ENCODE measurements around the gene FAAP100.
A peak's percentile ranks its signal among the peaks of the same experiment; 100 is the strongest.
"Not testable (repeated sequence)": the region's sequence is repeated elsewhere in the genome, so short reads cannot be mapped to it uniquely, and the experiment has no call there.

The FAAP100 gene

DNA sequence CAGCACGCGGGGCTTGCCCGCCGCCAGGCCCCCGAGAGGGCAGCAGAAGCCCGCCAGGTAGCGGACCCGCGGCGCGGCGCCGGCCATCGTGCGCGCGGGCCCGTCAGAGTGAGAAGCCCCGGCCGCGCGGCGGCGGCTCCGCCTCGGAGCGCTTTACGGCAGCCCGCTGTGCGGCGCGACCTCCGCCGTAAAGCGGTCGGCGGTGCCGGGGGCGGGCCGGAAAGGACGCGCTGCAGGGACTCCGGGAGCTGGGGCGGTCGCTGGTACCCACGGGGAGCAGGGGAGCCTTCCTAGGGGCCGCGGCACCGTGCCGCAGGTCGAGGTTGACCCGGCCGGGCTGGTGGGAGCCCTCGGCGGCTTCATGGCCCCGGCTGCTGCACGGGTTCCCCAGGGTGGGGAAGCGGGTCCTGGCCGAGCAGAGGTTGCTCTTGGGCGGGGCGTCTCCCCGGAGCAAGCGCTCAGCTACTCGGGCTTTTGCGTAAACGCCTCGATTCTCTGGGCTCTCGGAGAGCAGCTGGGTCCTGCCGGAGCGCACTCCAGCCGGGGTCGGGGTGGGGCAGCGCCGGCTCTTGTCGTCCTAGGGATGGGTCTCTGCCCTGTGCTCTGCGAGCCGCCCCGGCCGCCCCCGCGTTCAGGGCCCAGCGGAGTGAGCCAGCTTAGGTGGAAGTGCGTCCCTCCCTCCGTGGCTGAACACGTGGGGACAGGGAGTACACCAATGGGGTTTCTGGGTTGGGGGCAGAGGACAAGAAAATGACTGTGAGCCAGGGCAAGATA, at the start of gene FAAP100:
Gene FAAP100 (minus strand): TSS at position 110 of the 774 bp plus-strand sequence. CDS start 23 bp downstream, at position 87.
- peak; percentile 76 for DNase-seq

DNA sequence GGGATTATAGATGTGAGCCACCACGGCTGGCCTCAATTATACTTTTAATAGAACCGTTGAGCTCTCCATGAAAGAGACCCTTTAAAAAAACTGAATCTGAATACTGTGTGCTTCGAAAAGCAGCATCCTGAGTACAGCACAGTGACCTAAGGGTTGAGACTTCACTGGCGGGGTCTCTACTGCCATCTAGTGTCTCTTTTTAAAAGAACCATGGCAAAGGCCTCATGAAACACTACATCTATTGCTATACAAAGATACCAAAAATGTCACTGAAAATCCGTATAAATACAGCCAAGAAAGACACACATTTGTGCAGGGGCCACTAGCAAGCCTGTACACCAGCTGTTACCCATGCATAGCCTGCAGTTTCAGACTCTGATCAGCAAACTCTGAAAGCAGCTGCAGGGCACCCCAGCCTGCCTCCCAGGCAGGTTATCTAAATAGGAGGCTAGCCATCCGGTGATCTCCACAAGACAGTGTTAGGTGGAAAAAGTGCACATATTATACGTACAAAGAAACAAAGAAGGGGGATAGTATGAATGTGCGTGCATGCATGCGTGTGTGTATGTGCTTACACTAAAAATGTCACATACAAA, 49.5 kb upstream of the FAAP100 start:
- peak; percentile 17 for DNase-seq

DNA sequence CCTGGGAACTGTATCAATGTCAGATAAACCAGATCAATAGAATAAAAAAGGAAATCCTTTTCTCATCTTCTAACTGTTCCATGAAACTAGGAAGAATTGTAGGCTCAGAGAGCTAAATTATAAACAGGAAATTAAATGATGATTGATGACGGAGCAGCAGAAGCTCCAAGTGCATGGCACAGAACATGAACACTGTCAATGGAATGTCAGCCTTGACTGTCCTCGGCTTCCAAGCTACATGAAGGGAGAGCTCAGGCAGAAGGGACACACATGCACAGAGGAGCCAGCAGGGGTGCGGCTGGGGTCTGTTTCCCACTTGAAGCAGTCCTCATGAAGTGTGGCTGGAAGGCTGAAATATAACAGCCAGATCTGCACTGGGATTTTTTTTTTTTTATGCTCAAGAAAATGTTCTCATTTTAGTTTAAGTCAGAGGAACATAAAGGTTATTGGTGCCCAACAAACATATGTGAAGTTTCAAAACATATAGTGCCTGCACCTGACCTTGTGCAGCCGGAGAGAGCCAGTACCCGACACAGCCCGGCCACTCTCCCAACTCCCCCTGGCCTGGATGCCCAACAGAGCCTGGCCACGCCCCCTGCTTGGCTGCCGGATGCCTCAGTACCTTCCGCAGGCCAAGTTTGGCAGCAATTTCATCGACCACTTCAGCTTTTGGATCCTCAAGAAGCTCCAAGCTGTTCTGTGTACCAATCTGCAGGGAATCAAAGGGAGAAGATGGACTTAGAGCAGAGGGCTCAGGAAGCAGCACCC, 47.8 kb upstream of the FAAP100 start:
- DNase-seq: no peak

GRCh38 chr17:81593105-81593871, 41.1 kb upstream of the FAAP100 start:
- no peak for DNase-seq

- no peak for DNase-seq
These were observed 39.8 kb upstream of the FAAP100 start for GRCh38 chr17:81591971-81592370.

- DNase-seq: no peak
These were observed 38.0 kb upstream of the FAAP100 start for GRCh38 chr17:81590121-81590520.

- no peak for DNase-seq
These were observed 37.5 kb upstream of the FAAP100 start for GRCh38 chr17:81589612-81590011.

DNA sequence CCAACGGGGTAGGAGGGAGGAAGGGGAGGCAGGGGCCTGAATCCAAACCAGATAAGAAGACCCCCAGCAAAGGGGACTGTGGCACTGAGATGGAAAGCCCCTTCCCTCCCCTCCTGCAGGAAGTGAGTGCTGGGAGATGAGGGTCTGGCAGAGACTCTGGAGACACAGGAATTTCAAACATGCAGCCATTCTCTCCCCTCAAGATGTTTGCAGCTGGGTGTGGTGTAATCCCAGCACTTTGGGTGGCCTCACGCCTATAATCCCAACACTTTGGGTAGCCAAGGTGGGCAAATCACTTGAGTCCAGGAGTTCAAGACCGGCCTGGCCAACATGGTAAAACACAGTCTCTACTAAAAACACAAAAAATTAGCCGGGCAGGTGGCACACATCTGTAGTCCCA, 33.9 kb upstream of the FAAP100 start:
- DNase-seq: no peak

GRCh38 chr17:81584771-81585170, 32.6 kb upstream of the FAAP100 start:
- not testable (repeated sequence) for DNase-seq

DNA sequence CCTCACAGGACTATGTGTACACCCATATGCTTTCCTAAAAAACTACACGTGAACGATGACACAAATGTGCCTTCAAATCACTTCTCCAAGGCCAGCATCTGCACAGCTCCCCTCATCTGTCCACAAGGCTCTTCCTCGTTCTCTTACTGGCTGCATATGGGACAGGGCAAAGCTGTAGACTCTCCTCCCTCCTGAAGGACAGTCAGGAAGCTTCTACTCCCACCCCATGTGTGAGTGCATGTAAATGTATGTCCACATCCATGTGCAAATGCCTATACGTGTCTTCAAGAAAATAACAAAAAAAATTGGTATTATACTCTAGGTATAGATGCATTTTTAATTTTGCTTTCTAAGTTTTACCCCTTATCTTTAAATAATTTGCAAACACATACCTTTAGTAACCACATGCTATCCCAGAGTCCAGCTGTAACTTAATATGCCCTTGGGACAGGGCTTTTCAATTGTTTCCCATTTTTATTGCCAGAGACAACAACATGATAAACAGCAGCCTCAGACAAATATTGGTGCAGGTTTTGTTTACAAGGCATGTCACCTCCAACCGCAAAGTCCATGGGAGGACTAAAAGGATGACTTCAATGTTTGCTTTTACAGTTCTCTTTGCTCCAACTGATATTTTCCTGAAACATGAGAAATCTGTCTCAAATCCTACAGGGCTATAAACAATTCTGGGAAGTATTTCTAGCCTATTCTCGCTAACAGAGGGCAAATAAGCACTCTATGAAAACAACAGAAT, 31.6 kb upstream of the FAAP100 start:
- DNase-seq: no peak

- no peak for DNase-seq
These were observed 30.6 kb upstream of the FAAP100 start for GRCh38 chr17:81582749-81583148.

DNA sequence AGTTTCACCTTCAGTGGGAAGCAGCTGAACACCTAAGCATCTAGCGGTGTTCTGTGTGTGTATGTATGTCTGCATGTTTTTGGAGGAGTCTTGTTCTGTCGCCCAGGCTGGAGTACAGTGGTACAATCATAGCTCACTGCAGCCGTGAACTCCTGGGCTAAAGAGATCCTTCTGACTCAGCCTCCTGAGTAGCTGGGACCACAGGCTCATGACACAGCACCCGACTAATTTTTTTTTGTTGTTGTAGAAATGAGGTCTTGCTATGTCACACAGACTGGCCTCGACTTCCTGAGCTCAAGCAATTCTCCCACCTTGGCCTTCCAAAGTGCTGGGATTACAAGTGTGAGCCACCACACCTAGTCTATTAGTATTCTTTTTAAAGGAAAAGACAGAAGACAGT, 30.2 kb upstream of the FAAP100 start:
- no peak for DNase-seq

- no peak for DNase-seq
These were observed 29.6 kb upstream of the FAAP100 start for GRCh38 chr17:81581758-81582157.

DNA sequence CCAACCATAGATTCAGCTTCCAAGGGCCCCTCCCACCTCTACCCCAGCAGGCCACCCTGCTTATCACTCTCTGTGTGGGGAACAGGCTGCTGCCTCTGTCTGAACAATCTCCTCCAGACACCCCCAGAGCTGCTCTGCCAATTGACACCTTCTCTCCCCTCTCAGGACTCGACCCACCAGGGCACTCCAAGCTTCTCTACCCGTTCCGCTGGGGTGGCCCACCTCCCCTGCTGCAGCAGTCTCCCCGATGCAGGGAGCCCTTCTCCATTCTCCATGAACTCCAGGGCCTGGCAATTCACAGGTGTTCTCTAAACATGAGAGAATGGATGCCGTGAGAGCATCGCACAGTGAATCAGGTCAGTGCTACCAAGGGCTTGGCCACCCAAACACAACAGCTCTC, 28.3 kb upstream of the FAAP100 start:
- no peak for DNase-seq

DNA sequence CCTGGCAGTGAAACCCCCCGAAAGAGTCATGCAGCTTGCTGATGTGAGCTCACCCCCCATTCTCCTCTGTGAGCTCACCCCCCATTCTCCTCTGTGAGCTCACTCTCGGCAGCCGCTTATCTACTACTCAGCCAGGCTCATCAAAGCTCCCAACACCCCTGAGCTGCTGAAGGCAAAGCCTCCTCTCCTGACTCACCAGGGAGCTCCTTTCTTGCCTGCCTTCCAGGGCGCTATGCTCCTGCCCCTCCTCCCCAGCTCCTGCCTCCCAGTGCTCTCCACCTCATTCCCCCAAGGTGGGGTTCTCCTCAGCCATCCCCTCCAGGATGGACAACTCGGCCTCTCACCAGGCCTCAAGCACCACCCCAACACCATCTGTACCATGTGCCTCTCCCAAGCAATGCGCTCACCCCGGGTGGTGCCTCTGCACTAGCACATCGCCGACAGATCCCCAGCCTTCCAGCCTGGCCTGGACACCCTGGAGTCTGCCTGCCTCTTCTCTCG, 27.7 kb upstream of the FAAP100 start:
- no peak for DNase-seq

DNA sequence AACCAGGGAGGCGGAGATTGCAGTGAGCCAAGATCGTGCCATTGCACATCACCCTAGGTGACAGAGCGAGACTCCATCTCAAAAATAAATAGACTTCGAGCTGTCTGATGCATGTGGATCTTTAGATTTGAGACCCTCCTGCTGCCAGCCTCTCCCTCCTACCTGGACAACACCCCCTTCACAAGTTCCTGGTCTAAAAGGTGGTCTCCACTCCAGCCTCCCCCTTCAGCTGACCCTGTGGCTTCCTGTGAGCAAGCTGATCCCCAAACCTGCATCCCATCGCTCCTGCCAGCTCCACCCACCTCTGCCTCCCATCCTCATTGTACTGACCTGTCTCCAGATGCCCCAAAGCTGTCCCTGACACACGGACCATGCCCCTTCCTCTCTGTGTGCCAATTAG, 27.1 kb upstream of the FAAP100 start:
- no peak for DNase-seq

DNA sequence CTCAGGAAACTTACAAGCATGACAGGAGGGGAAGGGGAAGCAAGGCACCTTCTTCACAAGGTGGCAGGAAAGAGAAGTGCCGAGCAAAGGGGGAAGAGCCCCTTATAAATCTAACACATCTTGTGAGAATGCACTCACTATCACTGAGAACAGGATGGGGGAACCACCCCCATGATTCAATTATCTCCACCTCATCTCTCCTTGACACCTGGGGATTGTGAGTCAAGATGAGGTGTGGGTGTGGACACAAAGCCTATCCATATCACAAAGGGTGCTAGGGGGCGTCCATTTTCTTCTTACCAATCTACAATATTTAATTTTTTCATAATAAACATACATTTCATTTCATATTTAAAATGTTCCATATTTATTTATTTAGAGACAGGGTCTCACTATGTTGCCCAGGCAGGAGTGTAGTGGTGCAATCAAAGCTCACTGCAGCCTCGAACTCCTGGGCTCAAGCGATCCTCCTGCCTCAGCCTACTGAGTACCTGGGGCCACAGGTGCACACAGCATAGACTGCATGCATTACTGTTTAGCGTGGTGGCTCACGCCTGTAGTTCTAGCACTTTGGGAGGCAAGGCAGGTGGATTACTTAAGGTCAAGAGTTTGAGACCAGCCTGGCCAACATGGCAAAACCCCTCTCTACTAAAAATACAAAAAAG, 26.5 kb upstream of the FAAP100 start:
- DNase-seq: no peak

- no peak for DNase-seq
These were observed 25.9 kb upstream of the FAAP100 start for GRCh38 chr17:81578038-81578441.

DNA sequence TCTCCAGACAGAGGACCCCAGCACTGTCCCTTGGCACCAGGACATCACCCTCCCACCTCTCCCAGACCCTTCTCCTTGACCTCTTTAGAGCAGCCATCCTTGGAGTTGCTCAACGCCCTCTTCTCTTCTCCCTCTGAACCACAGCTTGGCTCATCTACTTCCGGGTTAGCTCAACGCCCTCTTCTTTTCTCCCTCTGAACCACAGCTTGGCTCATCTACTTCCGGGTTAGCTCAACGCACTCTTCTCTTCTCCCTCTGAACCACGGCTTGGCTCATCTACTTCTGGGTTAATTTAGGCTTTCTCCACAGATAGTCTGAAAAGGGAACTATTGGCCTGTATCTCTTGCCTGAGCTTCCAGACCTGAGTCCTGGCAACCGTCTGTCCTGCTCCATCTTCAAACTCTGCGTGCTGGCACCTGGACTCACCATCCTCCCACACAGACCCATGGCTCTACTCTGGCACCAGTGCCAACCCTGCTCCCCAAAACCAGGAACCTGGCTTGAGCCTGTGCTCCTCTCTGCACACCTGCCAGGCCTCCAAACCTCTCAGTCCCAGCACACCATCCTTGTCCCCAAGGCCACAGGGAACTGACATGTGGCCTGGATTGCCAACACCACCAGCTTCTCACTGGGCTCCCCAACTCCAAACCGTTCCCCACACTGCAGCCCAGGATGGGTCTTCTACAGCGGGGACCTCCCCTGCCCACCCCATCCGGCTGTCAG, 25.3 kb upstream of the FAAP100 start:
- no peak for DNase-seq

DNA sequence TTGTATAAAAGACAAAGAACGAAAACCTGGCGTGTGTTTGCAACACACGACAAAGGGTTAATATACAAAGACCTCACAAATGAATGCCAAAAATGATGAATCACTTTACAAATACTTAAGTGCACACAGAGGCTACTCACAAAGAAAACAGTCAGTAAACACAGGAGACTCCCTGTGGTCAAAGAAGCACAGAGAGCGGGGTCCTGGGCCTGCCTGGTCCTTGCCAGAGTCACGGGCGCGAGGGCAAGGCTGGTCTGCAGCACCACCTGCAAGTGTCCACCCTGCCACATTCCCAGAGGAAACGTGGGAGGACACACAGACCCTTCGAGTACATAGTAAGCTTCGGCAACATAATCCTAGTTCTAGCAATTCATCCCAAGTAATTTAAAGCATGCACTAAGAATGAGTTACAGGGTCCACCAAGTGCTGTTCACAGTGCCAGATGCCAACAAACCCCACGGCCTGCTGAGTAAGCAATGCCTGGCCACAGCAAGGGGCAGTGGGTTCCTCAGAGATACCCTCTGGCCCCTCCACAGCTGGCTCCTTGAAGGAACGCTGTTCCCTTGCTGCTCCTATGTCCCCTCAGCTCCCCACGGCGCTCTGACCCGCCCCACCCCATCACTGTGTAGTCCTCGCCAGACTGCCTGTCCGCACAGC, 24.6 kb upstream of the FAAP100 start:
- no peak for DNase-seq
